Smooth muscle cell of the brain vasculature (primary cell): ENCODE results near the gene NPHP4.
"Not testable (repeated sequence)": the region's sequence is repeated elsewhere in the genome, so short reads cannot be mapped to it uniquely, and the experiment has no call there.

ENCODE experiments used
- DNase-seq: peaks from one replicate; pipeline ENCODE4 v3.0.0-alpha.2; 2012; ENCODE audit warnings: low read depth, low spot score

NPHP4 gene

GRCh38 chr1:5855196-5855897, 136.9 kb downstream of the NPHP4 start:
- no peak for DNase-seq

GRCh38 chr1:5854754-5855153, 137.5 kb downstream of the NPHP4 start:
- no peak for DNase-seq

- DNase-seq, result not testable (repeated sequence)
These were observed 138.4 kb downstream of the NPHP4 start for GRCh38 chr1:5853858-5854257.

GRCh38 chr1:5850503-5850902, 141.7 kb downstream of the NPHP4 start:
- DNase-seq, result no peak

GRCh38 chr1:5849550-5849949, 142.7 kb downstream of the NPHP4 start:
- DNase-seq, result no peak

- no peak for DNase-seq
These were observed 145.1 kb downstream of the NPHP4 start for GRCh38 chr1:5847013-5847659.

- no peak for DNase-seq
These were observed 146.8 kb downstream of the NPHP4 start for GRCh38 chr1:5845376-5845775.

- no peak for DNase-seq
These were observed 147.8 kb downstream of the NPHP4 start for GRCh38 chr1:5844442-5844841.

GRCh38 chr1:5843521-5844096, 148.6 kb downstream of the NPHP4 start:
- no peak for DNase-seq

- no peak for DNase-seq
These were observed 149.5 kb downstream of the NPHP4 start for GRCh38 chr1:5842679-5843078.

GRCh38 chr1:5840551-5841001, 151.6 kb downstream of the NPHP4 start:
- no peak for DNase-seq

GRCh38 chr1:5839881-5840550, 152.2 kb downstream of the NPHP4 start:
- no peak for DNase-seq

- no peak for DNase-seq
These were observed 152.9 kb downstream of the NPHP4 start for GRCh38 chr1:5839161-5839880.

- DNase-seq, result no peak
These were observed 154.1 kb downstream of the NPHP4 start for GRCh38 chr1:5837976-5838653.

- no peak for DNase-seq
These were observed 155.3 kb downstream of the NPHP4 start for GRCh38 chr1:5836776-5837440.

- DNase-seq, result no peak
These were observed 157.1 kb downstream of the NPHP4 start for GRCh38 chr1:5835179-5835562.

GRCh38 chr1:5834477-5835178, 157.6 kb downstream of the NPHP4 start:
- DNase-seq, result no peak

- DNase-seq, result no peak
These were observed 158.3 kb downstream of the NPHP4 start for GRCh38 chr1:5833911-5834310.

GRCh38 chr1:5832916-5833895, 159.0 kb downstream of the NPHP4 start:
- no peak for DNase-seq
